CD8-positive, alpha-beta memory T cell (primary cell): ENCODE measurements around the gene TECTA. TPM values are rescaled to one million over a fixed set of nuclear protein-coding genes. Genes with fewer than 3 reads are reported as not detected.

Source experiments
- polyA plus RNA-seq: library from polyadenylated mRNA; unstranded; fragments of 300-500 nt; fragmentation: Illumina TruSeq; gene quantifications from one replicate; pipeline ENCODE4 v1.2.3, GENCODE V29; 2021
- total RNA-seq, 2 experiments: library from RNA; stranded (reverse); gene quantifications; one replicate each; pipeline ENCODE4 v1.2.3, GENCODE V29; 2021

Gene TECTA
- total and polyA plus RNA-seq, 3 experiments from 2014 or later: 0.29 to 0.39 TPM; not detected in 1

Other genes starting within 250 kb of the TECTA start
- 10 to 100 TPM; 12.1 to 13.2 TPM for gene TBCEL, start 77.1 kb upstream of the TECTA start, total RNA-seq
- 2.6 TPM for gene TBCEL, start 77.1 kb upstream of the TECTA start, polyA plus RNA-seq
- 10 to 100 TPM; 21.9 to 23.6 TPM for gene SC5D, start 191.5 kb downstream of the TECTA start, total RNA-seq
- 7.8 TPM for gene SC5D, start 191.5 kb downstream of the TECTA start, polyA plus RNA-seq